Vagina (tissue), 2 donors: Measurements from ENCODE around the gene PHAF1. TPM values are rescaled to one million over a fixed set of nuclear protein-coding genes. Genes with fewer than 3 reads are reported as not detected.
A peak's percentile ranks its signal among the peaks of the same experiment; 100 is the strongest.

ENCODE experiments used
- DNase-seq, 2 donors: peaks; one replicate each; pipeline ENCODE4 v3.0.0-alpha.2; 2017; ENCODE audit errors: extremely low spot score in 2 of 2
- H3K27ac ChIP-seq: fragments of 200-600 bp; sonication (generic); one replicate; pipeline ENCODE4 v1.5.1; 2019
- H3K27me3 ChIP-seq: fragments of 200-600 bp; sonication (generic); one replicate; pipeline ENCODE4 v1.5.1; 2019
- H3K36me3 ChIP-seq, 2 donors: fragments of 200-600 bp; sonication (generic); one replicate each; pipeline ENCODE4 v1.5.1; 2017 to 2019
- H3K4me1 ChIP-seq: fragments of 200-600 bp; sonication (generic); one replicate; pipeline ENCODE4 v1.5.1; 2019
- H3K4me3 ChIP-seq, 2 donors: fragments of 200-600 bp; sonication (generic); 1 replicate in 1 of 2; 2 replicates in 1 of 2; pipeline ENCODE4 v1.5.1; 2016 to 2019
- H3K9me3 ChIP-seq: fragments of 200-600 bp; sonication (generic); one replicate; pipeline ENCODE4 v1.5.1; 2019
- CTCF ChIP-seq, 3 experiments: fragments of 450-650 bp in 2 of 3; fragments of 200-600 bp in 1 of 3; sonication (generic) in 1 of 3; IDR thresholded peaks; one replicate each; pipeline ENCODE4 v1.5.1; 2017 to 2019; ENCODE audit warnings: antibody characterized with exemption in 3 of 3, mild to moderate bottlenecking in 2 of 3, moderate library complexity in 2 of 3
- POLR2A ChIP-seq, 2 donors: fragments of 450-650 bp; IDR thresholded peaks; one replicate each; pipeline ENCODE4 v1.6.1; 2017; ENCODE audit warnings: antibody characterized with exemption in 2 of 2, mild to moderate bottlenecking in 2 of 2, moderate library complexity in 2 of 2
- POLR2AphosphoS5 ChIP-seq, 2 donors: sonication (generic); formaldehyde crosslinking; IDR thresholded peaks; one replicate each; pipeline ENCODE4 v1.9.0; 2017; ENCODE audit warnings: antibody characterized with exemption in 2 of 2, mild to moderate bottlenecking in 2 of 2, low read depth in 1 of 2; ENCODE audit not compliant: insufficient read depth in 1 of 2
- intact Hi-C: fragments of 100-400 bp; cut with DNase I; formaldehyde crosslinking; loops from one replicate; pipeline ENCODE4 v1.15.1; 2023
- total RNA-seq: library from RNA; depleted of rRNA; stranded (reverse); fragments of >200 nt; gene quantifications from one replicate; pipeline ENCODE4 v1.2.3, GENCODE V29; 2016

The PHAF1 gene
- total RNA-seq, 1 donor from 2014 or later, result 23.3 TPM

GRCh38 chr16:67108931-67109406, 772 bp upstream of the PHAF1 start:
- peaks cover 66% of the 10 kb centered on the region for H3K4me1 ChIP-seq
- intact Hi-C loops, result no loop called here
- peak in 1 of 2 donors; percentile 86 for DNase-seq
- H3K4me3 ChIP-seq, result peak overlapping the region; percentile 88 to 99
- no peaks in the 10 kb centered on the region for H3K9me3 ChIP-seq
- no peaks in the 10 kb centered on the region for H3K36me3 ChIP-seq
- TF ChIP-seq POLR2AphosphoS5 (IDR thresholded peaks at IDR 0.05; ENCODE audit: insufficient read depth in 1 of 2, low read depth in 1 of 2) (no peak), POLR2A (IDR thresholded peaks at IDR 0.05) (no peak), CTCF (IDR thresholded peaks at IDR 0.05) (no peak)
- H3K27me3 ChIP-seq, result no peaks in the 10 kb centered on the region
- H3K27ac ChIP-seq, result peak overlapping the region; percentile 84

- H3K4me3 ChIP-seq, result no peak overlapping the region
- no peaks in the 10 kb centered on the region for H3K36me3 ChIP-seq
- TF ChIP-seq CTCF (IDR thresholded peaks at IDR 0.05), result no peak
- no peak for TF ChIP-seq POLR2AphosphoS5 (IDR thresholded peaks at IDR 0.05; ENCODE audit: insufficient read depth in 1 of 2, low read depth in 1 of 2)
- TF ChIP-seq POLR2A (IDR thresholded peaks at IDR 0.05), result no peak
- H3K27ac ChIP-seq, result no peak overlapping the region
- intact Hi-C loops, result no loop called here
- H3K4me1 ChIP-seq, result peaks cover 47% of the 10 kb centered on the region
- H3K27me3 ChIP-seq, result no peaks in the 10 kb centered on the region
- no peaks in the 10 kb centered on the region for H3K9me3 ChIP-seq
- peak in 1 of 2 donors; percentile 37 for DNase-seq
Observed at GRCh38 chr16:67111951-67112444, 2.3 kb downstream of the PHAF1 start.

GRCh38 chr16:67112591-67113399, 3.1 kb downstream of the PHAF1 start:
- intact Hi-C loops, result no loop called here
- no peak overlapping the region for H3K4me3 ChIP-seq
- no peaks in the 10 kb centered on the region for H3K36me3 ChIP-seq
- H3K9me3 ChIP-seq, result no peaks in the 10 kb centered on the region
- H3K27ac ChIP-seq, result no peak overlapping the region
- H3K4me1 ChIP-seq, result peaks cover 47% of the 10 kb centered on the region
- no peaks in the 10 kb centered on the region for H3K27me3 ChIP-seq
- DNase-seq, result peak in 1 of 2 donors; percentile 34
- no peak for TF ChIP-seq POLR2A (IDR thresholded peaks at IDR 0.05)
- TF ChIP-seq POLR2AphosphoS5 (IDR thresholded peaks at IDR 0.05; ENCODE audit: insufficient read depth in 1 of 2, low read depth in 1 of 2), result no peak
- no peak for TF ChIP-seq CTCF (IDR thresholded peaks at IDR 0.05)

- TF ChIP-seq CTCF (IDR thresholded peaks at IDR 0.05), result no peak
- no peak for TF ChIP-seq POLR2AphosphoS5 (IDR thresholded peaks at IDR 0.05; ENCODE audit: insufficient read depth in 1 of 2, low read depth in 1 of 2)
- TF ChIP-seq POLR2A (IDR thresholded peaks at IDR 0.05), result no peak
- H3K27me3 ChIP-seq, result no peaks in the 10 kb centered on the region
- no peaks in the 10 kb centered on the region for H3K36me3 ChIP-seq
- intact Hi-C loops, result no loop called here
- no peak overlapping the region for H3K27ac ChIP-seq
- no peak for DNase-seq
- H3K4me3 ChIP-seq, result no peak overlapping the region
- peaks cover 39% of the 10 kb centered on the region for H3K4me1 ChIP-seq
- no peaks in the 10 kb centered on the region for H3K9me3 ChIP-seq
Observed at GRCh38 chr16:67114793-67115192, 5.1 kb downstream of the PHAF1 start.

- peaks cover 0 to 7% of the 10 kb centered on the region in 2 donors for H3K36me3 ChIP-seq
- H3K4me3 ChIP-seq, result no peak overlapping the region
- TF ChIP-seq POLR2A (IDR thresholded peaks at IDR 0.05), result no peak
- no peak for TF ChIP-seq CTCF (IDR thresholded peaks at IDR 0.05)
- TF ChIP-seq POLR2AphosphoS5 (IDR thresholded peaks at IDR 0.05; ENCODE audit: insufficient read depth in 1 of 2, low read depth in 1 of 2), result no peak
- no peak for DNase-seq
- no peaks in the 10 kb centered on the region for H3K9me3 ChIP-seq
- intact Hi-C loops, result no loop called here
- H3K27ac ChIP-seq, result no peak overlapping the region
- peaks cover 32% of the 10 kb centered on the region for H3K4me1 ChIP-seq
- H3K27me3 ChIP-seq, result no peaks in the 10 kb centered on the region
Observed at GRCh38 chr16:67115639-67116038, 5.9 kb downstream of the PHAF1 start.
